ENCODE measurements around the gene ZBTB25.

ZBTB25 gene

GRCh38 chr14:64461221-64461620 lies 42.4 kb downstream of the ZBTB25 start:
- no peak for TF ChIP-seq CTCF (IDR thresholded peaks at IDR 0.05)

GRCh38 chr14:64459405-64460136 lies 44.1 kb downstream of the ZBTB25 start:
- TF ChIP-seq CTCF (IDR thresholded peaks at IDR 0.05), result no peak

GRCh38 chr14:64454671-64455070 lies 49.0 kb downstream of the ZBTB25 start:
- no peak for TF ChIP-seq CTCF (IDR thresholded peaks at IDR 0.05)

GRCh38 chr14:64450255-64450654 lies 53.4 kb downstream of the ZBTB25 start:
- TF ChIP-seq CTCF (IDR thresholded peaks at IDR 0.05), result no peak

- TF ChIP-seq CTCF (IDR thresholded peaks at IDR 0.05), result no peak
These were observed 55.6 kb downstream of the ZBTB25 start for GRCh38 chr14:64447876-64448670.

- TF ChIP-seq CTCF (IDR thresholded peaks at IDR 0.05), result no peak
These were observed 58.4 kb downstream of the ZBTB25 start for GRCh38 chr14:64444984-64445845.

- TF ChIP-seq CTCF (IDR thresholded peaks at IDR 0.05), result no peak
These were observed 59.5 kb downstream of the ZBTB25 start for GRCh38 chr14:64444140-64444539.
